DOHH2 (cell line): Measurements from ENCODE around the gene SMURF2.

Source experiments
- H3F3A ChIP-seq: fragments of 200-600 bp; sonication (generic), shearing (Covaris generic); 2 replicates; pipeline ENCODE4 v1.6.0; 2016; ENCODE audit warnings: antibody characterized with exemption, mild to moderate bottlenecking; ENCODE audit not compliant: control insufficient read depth, insufficient read depth
- H3K27ac ChIP-seq: fragments of 200-600 bp; sonication (generic); 2 replicates; pipeline ENCODE4 v1.5.1; 2014; ENCODE audit warnings: low read depth, mild to moderate bottlenecking, low read length, moderate library complexity
- H3K27me3 ChIP-seq: fragments of 200-600 bp; sonication (generic); 2 replicates; pipeline ENCODE4 v1.6.1; 2014; ENCODE audit warnings: mild to moderate bottlenecking, low read length, mixed read lengths; ENCODE audit not compliant: control insufficient read depth
- H3K36me3 ChIP-seq: fragments of 200-600 bp; sonication (generic); 2 replicates; pipeline ENCODE4 v1.6.1; 2014; ENCODE audit warnings: mild to moderate bottlenecking, low read length, moderate library complexity, mixed read lengths; ENCODE audit not compliant: control insufficient read depth
- H3K4me1 ChIP-seq: fragments of 200-600 bp; sonication (generic); 2 replicates; pipeline ENCODE4 v1.6.1; 2014; ENCODE audit warnings: mild to moderate bottlenecking, low read length, mixed read lengths; ENCODE audit not compliant: control insufficient read depth
- H3K4me2 ChIP-seq: fragments of 200-600 bp; sonication (generic); 2 replicates; pipeline ENCODE4 v1.6.0; 2014; ENCODE audit warnings: mild to moderate bottlenecking, low read length, moderate library complexity
- H3K4me3 ChIP-seq: fragments of 200-600 bp; sonication (generic); 2 replicates; pipeline ENCODE4 v1.5.1; 2014; ENCODE audit warnings: mild to moderate bottlenecking, low read length, mixed read lengths
- H3K79me2 ChIP-seq: fragments of 200-600 bp; sonication (generic); 2 replicates; pipeline ENCODE4 v1.6.1; 2014; ENCODE audit warnings: mild to moderate bottlenecking, low read length, mixed read lengths; ENCODE audit not compliant: control insufficient read depth
- H3K9me2 ChIP-seq: fragments of 200-600 bp; sonication (generic); replicated peaks from 2 replicates; pipeline ENCODE4 v1.6.1; 2014; ENCODE audit warnings: mild to moderate bottlenecking, low read length, mixed read lengths; ENCODE audit not compliant: control insufficient read depth
- H3K9me3 ChIP-seq: fragments of 200-600 bp; sonication (generic); 2 replicates; pipeline ENCODE4 v1.6.1; 2014; ENCODE audit warnings: antibody characterized with exemption, low read length, mixed read lengths; ENCODE audit not compliant: control insufficient read depth, insufficient read depth
- H4K20me1 ChIP-seq: fragments of 200-600 bp; sonication (generic); 2 replicates; pipeline ENCODE4 v1.6.0; 2014; ENCODE audit warnings: low read depth, mild to moderate bottlenecking, antibody characterized with exemption, low read length, moderate library complexity; ENCODE audit not compliant: control insufficient read depth, insufficient read depth
- CTCF ChIP-seq: fragments of 200-600 bp; sonication (generic); IDR thresholded peaks from one replicate; pipeline ENCODE4 v1.5.1; 2014; ENCODE audit warnings: antibody characterized with exemption, mild to moderate bottlenecking, low read depth, low read length; ENCODE audit not compliant: poor library complexity, severe bottlenecking
- EZH2phosphoT487 ChIP-seq: fragments of 200-600 bp; sonication (generic); IDR thresholded peaks from 2 replicates; pipeline ENCODE4 v1.6.1; 2017; ENCODE audit warnings: borderline replicate concordance, mild to moderate bottlenecking, antibody characterized with exemption, low read length, moderate library complexity, mixed read lengths

The SMURF2 gene

GRCh38 chr17:64565563-64565962 lies 96.5 kb downstream of the SMURF2 start:
- TF ChIP-seq CTCF, result no peak
- no peak for TF ChIP-seq EZH2phosphoT487
- H3K27ac ChIP-seq, result no peak overlapping the region

GRCh38 chr17:64564098-64564497 lies 98.0 kb downstream of the SMURF2 start:
- peaks cover 2% of the 10 kb centered on the region; the same call in 1 of the 2 replicates for H3F3A ChIP-seq
- TF ChIP-seq EZH2phosphoT487, result no peak
- no peak for TF ChIP-seq CTCF
- no peak overlapping the region for H3K4me2 ChIP-seq
- H3K4me3 ChIP-seq, result no peak overlapping the region
- H3K36me3 ChIP-seq, result peaks cover 7% of the 10 kb centered on the region
- H3K27me3 ChIP-seq, result no peaks in the 10 kb centered on the region
- H3K9me3 ChIP-seq, result no peaks in the 10 kb centered on the region
- H4K20me1 ChIP-seq, result no peaks in the 10 kb centered on the region
- no peaks in the 10 kb centered on the region for H3K79me2 ChIP-seq
- no peak overlapping the region for H3K27ac ChIP-seq
- no peaks in the 10 kb centered on the region for H3K4me1 ChIP-seq
- no peaks in the 10 kb centered on the region for H3K9me2 ChIP-seq

More at GRCh38 chr17:64565563-64565962, 96.5 kb downstream of the SMURF2 start:
- H3K9me3 ChIP-seq, result no peaks in the 10 kb centered on the region
- H4K20me1 ChIP-seq, result no peaks in the 10 kb centered on the region
- H3K9me2 ChIP-seq, result no peaks in the 10 kb centered on the region
- H3K27me3 ChIP-seq, result no peaks in the 10 kb centered on the region
- peaks cover 9% of the 10 kb centered on the region for H3K36me3 ChIP-seq
- H3K4me1 ChIP-seq, result no peaks in the 10 kb centered on the region
- no peak overlapping the region for H3K4me2 ChIP-seq
- H3K79me2 ChIP-seq, result no peaks in the 10 kb centered on the region
- no peak overlapping the region for H3K4me3 ChIP-seq
- H3F3A ChIP-seq, result peaks cover 5% of the 10 kb centered on the region; the same call in 1 of the 2 replicates

GRCh38 chr17:64555281-64555680 lies 106.8 kb downstream of the SMURF2 start:
- no peak overlapping the region for H3K4me3 ChIP-seq
- no peaks in the 10 kb centered on the region for H3K9me2 ChIP-seq
- no peaks in the 10 kb centered on the region; the same call in 1 of the 2 replicates for H3F3A ChIP-seq
- no peaks in the 10 kb centered on the region for H3K4me1 ChIP-seq
- no peaks in the 10 kb centered on the region for H3K9me3 ChIP-seq
- no peak overlapping the region for H3K4me2 ChIP-seq
- H3K79me2 ChIP-seq, result no peaks in the 10 kb centered on the region
- no peaks in the 10 kb centered on the region for H4K20me1 ChIP-seq
- no peak overlapping the region for H3K27ac ChIP-seq
- TF ChIP-seq CTCF (no peak), EZH2phosphoT487 (no peak)
- peaks cover 19% of the 10 kb centered on the region for H3K36me3 ChIP-seq
- H3K27me3 ChIP-seq, result no peaks in the 10 kb centered on the region
